Effector CD8-positive, alpha-beta T cell (primary cell): ENCODE results near the gene ALDOB.

Source experiments
- DNase-seq: peaks from one replicate; lab custom pipeline; 2025; lab: John Stamatoyannopoulos, UW
- total RNA-seq, 4 experiments: gene quantifications; one replicate each; lab custom pipeline; 2026; lab: John Stamatoyannopoulos, UW

The ALDOB gene
- total RNA-seq = 0 to 0.36 (median 0.13) reads per million in 4 experiments

DNA sequence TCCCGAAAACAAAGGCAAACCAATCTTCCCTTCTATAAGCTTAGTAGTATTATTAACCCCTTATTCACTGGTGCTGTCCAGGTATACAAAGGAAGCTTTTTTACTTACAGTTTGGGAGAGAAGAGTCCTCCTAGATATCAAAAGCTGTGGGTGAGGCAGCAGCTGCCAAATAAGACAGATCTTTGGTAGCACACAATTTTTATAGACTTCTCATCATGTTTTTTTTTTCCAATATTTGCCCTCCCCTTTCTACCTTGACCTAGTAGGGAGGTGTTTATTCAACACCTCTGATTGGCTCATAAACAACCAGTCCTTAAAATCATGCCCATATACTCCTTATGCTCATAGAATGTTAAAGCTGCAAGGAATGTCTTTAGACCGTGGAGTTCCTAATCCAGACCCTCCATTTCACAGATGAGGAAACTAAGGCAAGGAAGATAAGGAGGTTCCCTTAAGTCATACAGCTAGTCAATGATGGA, at the start of gene ALDOB:
TSS of gene ALDOB (minus strand) at position 174 of the 479 bp plus-strand sequence. CDS start 4,887 bp downstream, outside the sequence.
- DNase-seq = no peak

GRCh38 chr9:101484046-101484445, 48.5 kb upstream of the ALDOB start:
- DNase-seq = no peak

DNA sequence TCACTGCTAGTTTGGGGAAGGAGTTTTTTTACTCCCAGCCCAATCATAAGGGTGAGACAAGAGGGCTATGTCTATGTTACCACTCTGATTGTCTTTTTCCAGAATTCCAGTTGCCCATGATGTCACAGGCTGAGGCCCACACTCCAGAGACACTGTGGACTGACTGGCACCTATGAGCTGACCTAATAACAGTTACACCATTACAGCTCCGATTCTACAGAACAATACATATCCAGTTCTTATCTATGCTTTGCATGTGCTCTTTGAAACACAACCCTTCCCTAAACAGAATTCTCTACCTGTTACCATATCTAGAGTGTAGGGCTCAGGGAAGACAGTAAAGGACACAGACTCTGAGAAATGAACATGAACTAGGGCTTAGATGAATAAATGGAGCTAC, 45.7 kb upstream of the ALDOB start:
- DNase-seq = no peak

DNA sequence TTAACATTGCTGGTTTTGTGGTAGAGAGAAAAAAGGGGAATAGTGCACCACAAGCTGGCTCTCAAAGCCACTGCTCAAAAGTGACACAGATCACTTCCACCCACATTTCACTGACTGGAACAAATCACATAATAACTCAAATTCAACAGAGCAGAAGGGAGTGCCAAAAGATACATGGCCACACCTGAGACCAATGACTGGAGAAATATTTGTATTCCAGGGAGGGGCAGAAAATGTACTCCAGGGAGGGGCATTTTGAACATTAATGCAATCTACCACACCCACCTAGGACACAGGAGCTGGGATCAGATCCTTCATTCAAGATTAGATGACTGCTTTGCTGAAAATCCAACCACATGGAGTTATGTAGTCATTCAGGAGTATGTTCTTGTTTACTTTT, 44.8 kb upstream of the ALDOB start:
- no peak for DNase-seq

DNA sequence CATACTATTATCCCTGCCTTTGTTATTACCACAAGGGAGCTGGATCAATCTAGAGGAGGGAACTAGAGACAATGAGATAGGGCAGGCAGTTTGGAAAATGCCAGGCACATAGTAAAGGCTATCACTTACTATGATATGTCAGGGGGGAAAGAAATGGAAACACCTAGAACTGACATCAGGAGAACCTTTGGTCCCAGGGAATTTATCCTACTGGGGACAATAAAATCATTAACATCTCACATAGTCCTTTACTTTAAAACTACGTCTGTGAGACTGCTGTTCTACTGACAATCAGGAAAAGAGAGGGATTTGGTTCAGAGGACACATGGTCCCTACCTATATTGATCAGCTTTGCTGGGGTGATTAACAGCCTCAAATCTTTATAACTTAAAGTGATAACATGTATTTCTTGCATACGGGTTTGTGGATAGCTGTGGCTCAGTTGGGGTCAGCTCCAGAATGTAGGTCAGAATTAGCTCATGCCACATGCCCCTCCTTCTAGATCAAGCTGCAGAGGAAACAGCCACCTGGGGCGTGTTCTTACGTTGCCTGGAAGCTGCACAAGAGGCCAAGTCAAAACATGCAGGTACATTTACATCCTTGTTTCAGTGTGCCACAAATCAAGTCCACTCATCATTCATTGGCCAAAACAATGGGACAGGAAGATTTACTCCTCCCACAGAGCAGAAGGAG, 43.9 kb upstream of the ALDOB start:
- DNase-seq = no peak

- DNase-seq = no peak
Observed at GRCh38 chr9:101478906-101479305, 43.3 kb upstream of the ALDOB start.

GRCh38 chr9:101478444-101478843, 42.9 kb upstream of the ALDOB start:
- DNase-seq = no peak

DNA sequence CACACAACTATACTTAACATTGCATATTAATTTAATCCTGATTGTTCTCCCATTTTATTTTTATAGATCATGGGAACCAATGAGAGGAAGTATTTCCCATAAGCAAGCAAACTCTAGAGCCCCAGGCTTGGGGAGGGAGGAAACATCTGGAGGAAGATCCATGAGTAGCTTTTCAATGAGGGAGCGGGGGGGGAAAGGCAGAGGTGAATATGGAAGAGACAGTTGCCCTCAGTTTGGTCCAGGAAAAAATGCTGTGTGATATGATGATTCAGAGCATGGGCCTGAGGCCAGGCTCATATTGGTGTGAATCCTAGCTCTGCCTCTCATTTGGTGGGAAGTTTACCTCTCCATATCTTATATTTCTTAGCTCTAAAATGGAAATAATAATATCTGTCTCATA, 42.2 kb upstream of the ALDOB start:
- no peak for DNase-seq

DNA sequence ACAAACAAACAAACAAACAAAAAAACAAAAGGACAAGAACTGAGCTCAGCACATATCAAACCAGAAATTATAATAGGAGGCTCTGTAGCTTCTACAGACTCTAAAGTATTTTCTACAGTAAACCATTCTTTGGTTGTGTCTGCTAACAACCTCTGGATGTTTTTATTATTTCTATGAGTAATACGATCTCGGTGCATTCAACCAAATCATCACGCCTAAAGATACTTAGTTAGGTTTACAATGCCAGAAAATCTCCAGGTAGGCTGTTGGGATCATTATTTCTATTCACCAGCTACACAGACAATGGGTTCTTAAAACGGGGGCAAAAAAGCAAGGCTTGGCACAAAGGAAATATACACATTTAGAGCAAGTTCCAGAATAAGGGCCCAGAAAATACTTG, 41.6 kb upstream of the ALDOB start:
- DNase-seq = no peak

DNA sequence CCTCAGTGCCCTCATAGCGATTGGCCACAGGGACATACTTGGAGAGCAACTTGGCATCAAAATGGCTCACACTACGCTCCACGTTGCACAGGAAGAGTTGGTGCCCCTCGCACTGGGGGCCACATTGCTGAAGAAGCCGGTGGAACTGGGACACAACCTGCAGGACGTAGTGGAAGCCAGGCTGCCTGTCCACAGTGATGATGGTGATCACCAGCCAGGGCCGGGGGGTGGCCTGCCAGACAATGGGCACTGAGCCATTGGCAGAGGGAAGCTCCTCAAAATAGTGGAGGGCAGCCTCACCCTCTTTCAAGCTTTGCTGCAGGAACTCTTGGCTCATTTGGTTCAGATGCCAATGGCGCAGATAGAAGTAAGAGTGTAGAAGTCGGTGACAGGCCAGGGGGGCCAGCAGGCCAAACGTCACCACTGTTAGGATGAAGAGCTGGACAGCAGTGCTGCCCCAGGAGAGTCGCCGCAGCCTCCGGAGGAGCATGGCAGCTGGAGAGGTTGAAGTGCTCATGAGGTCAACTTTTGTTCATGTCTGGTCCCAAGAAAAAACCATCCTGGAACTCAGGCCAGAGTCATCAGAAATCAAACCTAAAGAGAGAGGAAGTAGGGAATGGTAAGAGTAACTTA, 41.1 kb upstream of the ALDOB start:
- DNase-seq = no peak

- DNase-seq = no peak
Observed at GRCh38 chr9:101472891-101473290, 37.3 kb upstream of the ALDOB start.

DNA sequence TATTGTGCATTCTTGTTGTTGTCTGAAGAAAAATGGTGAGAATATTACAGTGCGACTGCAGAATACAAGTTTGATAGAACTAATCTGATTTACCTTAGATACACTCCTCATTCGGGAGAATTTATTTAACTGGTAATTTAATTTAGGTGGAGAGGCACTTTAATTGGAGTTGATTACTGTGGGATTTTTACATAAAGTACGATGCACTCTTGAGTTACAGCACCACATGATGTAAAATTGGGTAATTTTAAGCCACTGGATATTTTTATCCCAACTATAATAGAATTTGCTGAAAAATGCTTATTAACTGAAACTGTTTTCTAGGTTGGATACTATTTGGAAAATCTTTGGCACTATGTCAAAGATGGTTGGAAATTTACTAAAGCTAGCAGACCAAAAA, 35.4 kb upstream of the ALDOB start:
- no peak for DNase-seq

DNA sequence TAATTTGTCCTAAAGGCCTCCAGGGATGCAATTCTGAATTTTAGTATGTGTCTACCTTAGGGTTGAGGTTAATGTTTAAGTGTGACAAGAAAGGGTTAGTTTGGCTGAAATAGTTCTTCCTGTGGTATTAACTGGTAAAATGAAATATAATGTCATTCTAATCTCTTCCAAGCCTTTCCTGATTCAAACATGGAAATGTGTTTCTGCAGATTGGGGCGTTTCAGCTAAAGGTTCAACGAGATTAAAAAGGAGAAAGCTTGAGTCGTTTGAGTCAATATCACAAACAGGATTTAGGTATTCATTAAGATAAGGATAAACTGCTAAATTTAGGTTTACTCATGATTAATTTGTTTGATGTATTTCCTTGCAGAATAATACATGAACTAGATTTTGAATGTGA, 34.4 kb upstream of the ALDOB start:
- no peak for DNase-seq

DNA sequence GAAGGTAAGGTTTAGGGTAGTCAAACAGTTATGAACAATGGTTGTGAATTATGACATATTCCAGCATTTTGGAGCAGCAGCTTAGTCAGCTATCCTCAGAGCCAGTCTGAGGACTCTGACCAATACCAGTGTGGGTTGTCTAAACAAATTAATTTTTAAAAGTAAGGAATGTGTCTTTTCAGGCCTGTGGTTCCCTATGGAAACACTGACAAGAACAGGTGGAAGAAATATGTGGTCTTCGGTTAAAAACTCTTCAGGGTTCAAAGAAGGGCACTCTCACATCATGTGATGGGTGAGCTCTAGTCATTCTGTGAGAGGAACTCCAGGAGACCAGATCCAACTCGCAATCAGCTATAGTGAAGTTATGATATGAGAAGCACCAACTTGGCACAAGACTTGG, 33.5 kb upstream of the ALDOB start:
- DNase-seq = no peak

DNA sequence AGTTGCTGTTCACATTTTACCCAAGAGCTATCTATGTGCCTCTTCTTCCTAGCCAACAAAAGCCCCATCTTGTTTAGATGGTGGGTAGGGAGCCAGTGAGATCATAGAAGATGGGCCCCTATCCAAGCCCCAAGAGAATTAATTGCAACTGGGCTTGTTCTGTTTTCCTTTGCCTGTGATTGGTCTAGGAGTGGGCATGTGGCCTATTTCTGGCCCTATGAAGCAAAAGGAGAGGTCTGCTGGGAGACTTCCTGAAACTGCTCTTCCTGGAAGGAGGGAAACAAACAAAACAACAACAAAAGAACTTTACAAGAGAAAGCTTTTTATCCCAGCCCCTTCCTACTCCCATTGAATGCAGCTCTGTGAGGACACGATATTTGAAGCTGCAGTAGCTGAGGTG, 32.5 kb upstream of the ALDOB start:
- no peak for DNase-seq

DNA sequence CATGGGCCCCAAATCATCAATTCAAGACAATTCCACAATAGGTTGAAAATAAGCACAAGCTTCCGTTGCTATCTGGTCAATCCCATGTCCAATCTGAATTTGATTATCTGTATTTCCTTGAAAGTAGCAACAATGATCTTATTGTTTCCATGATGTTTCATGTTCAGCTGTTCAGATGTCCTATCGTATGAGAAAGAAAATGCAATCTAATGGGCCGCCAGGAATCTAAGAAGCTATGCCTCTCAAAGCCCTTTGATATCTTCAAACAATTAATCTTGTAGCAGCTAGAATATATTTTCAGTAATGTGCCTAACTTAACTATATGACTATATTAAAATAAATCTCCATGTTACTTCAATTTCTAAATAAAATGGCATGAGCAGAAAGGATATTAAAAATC, 32.1 kb upstream of the ALDOB start:
- no peak for DNase-seq

- no peak for DNase-seq
Observed at GRCh38 chr9:101466863-101467262, 31.3 kb upstream of the ALDOB start.

DNA sequence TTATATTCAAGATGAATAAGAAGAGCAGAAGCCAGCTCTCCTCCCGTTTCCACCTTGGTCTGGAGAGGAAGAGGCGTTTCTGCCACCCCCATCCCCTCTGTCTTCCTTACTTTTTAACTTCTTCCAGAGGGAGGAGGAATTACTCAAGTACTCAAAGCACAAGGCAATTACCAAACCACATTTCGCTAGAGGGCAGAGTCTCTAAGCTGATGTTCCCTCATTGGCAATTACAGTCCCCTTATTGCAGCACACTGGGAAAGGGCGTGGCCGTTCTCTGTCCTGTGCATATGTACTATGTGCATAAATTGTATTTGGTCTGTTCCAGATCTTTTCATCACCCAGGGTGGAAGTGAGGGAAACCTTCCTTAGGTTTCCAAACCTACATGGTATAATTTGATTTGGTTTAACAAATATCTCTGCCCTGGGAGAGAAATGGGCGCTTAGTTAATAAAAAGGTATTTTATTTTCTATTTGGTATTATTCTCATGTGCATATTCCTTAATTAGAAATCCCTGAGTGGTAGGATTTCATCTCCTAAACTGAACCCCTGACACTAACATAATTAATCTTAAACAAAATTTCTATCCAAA, 29.8 kb upstream of the ALDOB start:
- DNase-seq = no peak

DNA sequence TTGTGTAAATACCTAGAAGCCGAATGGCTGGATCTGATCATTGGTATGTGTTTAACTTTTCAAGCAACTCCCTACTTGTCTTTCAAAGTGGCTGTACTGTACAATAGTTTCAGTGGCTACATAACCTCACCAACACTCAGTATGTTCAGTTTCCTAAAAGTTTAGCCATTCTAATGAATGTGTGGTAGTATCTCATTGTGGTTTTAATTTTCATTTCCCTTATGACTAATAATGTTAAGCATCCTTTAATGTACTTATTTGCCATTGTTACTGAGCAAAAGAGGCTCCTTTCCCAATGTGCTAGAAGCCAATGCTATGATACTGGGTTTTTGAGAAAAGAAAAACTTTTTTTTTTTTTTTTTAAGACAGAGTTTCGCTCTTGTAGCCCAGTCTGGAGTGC, 27.8 kb upstream of the ALDOB start:
- no peak for DNase-seq

GRCh38 chr9:101462558-101462957, 27.0 kb upstream of the ALDOB start:
- no peak for DNase-seq

GRCh38 chr9:101460965-101461364, 25.4 kb upstream of the ALDOB start:
- DNase-seq = no peak

DNA sequence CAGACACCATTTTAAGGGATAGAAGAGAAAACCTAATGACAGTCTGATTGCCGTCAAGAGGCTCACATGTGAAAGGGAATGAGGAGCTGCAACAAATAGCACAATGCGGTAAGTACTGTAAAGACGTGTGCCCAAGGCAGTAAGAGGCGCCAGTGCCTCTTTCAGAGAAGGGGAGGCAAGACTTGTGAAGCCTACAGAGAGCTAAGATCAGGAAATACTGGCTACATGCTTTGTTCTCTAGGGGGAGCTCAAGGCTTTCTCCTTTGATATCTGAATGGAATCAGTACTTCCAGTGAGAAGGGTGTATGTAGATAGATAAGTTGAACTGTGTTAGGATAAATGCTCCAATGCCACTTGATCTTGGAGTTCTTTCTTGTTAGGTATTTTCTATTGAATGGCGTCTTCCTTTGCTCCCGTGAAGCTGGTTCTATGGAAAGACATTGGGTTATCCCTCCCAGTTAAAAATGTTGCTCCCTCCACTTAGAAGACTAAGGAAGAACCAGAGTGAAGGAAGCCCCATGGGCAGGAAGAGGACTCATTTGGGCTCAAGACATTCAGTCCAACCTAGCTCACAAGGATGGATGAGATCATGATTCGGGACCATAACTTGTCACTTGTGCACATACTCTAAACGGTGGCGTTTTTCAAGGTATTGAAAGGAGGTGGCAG, 23.5 kb upstream of the ALDOB start:
- no peak for DNase-seq

DNA sequence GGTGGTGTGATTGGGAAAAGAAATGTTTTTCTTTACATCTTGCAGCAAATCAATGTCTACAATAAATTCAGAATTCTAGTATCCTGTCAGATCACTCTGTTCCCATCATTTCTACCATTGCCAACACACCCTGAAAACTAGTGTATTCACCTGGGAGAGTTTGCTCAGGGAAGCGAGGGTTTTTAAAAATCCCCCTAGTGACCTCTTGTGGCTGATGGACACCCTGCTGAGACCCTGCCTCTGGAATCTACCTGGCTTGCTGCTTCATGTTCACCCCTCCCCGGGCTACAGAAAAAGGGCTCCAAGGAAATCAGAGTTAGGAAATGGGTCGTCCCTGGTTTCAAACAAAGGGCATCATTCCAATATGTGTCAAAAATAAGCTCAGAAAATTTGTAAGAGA, 21.4 kb upstream of the ALDOB start:
- no peak for DNase-seq
